ENCODE data around the gene RBFA.

Gene RBFA

DNA sequence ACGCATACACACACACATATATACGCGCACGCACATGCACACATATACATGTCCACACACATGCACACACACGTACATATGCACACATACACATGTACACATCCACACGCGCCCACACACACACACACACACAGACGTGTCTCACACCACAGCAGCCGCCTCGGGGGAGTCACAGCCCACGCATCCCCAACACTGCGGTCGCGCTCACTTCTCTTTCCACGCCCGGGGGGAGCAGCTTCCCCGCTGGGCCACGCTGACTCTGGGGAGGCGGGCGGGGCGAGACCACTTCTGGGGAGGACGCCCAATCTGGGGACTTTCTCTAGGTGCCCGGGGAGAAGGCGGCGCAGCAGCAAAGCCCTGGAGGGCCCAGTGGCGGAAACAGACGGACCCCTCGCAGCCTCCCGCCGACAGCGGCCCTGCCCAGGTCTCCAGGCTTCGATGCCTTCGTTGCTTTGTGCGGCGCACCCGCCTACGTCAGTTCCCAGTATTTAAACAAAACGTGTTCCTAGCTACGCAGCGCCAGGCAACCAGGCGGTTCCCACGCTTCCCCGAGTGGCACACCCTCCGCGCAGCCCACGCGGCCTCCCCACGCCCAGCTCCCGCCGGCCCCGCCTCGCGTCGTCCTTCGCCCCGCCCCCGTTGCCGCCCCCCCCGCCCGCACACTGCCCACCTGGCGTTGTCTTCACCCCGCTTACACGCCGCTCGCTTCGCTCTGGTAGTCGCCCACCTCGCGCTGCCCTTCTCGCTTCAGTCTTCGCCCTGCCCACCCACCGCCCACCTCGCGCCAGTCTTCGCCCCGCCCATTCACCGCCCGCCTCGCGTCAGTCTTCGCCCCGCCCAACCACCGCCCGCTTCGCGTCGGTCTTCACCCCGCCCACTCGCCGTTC, 810 bp upstream of the RBFA start:
- no peak for DNase-seq

DNA sequence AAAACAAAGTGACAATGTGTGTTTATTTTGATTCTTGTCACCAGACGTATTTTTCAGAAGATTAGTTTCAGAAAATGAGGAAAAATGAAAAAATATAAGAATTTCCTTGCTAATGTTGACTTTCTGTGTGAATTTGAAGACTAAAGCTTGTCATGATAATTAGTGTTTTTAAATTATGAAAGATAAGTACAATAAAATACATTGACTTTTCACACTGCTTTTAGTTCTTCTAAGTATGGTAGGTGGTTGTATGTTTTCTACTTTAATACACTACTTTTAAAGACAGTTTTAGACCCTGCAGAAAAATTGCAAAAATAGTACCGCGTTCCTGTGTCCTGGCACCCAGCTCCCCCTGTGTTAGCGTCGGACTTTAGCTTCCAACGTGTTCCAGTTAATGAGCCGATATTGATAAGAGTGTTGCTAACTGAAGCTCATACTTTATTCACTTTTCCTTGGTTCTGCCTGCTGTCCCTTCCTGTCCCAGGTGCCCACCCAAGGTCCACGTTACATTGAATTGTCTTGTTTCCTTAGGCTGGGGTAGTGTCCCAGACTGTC, 695 bp downstream of the RBFA start:
- DNase-seq: no peak

DNA sequence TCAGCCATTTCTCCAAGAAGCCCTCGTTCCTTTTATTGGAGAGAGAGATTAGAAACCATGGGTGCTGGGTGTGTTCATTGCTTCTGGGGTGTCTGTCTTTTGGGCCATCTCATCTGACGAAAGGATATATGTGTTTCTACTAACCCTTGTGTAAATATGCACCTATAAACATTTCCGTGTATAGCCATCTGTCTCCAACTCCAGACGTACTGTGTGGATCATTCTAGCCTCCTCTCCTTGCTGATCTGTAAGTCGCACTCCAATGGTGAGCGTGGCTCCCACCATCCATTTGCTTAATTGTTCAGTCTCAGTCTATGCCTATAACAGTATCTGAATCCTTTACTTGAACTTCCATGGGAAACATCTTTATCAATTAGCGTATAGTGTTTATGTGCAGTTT, 1.8 kb downstream of the RBFA start:
- no peak for DNase-seq

DNA sequence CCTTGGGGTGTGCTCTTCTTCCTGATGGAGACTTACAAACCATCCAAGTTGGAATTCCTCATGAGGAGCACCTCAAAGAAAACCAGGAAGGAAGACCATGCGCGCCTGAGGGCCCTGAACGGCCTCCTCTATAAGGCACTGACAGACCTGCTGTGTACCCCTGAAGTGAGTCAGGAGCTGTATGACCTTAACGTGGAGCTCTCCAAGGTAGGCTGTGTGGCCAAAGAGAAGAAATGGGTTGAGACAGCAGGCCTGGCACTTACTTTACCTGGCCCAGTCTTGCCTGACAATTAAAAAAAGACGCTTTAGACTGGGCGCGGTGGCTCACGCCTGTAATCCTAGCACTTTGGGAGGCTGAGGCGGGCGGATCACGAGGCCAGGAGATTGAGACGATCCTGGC, 3.1 kb downstream of the RBFA start:
- no peak for DNase-seq

DNA sequence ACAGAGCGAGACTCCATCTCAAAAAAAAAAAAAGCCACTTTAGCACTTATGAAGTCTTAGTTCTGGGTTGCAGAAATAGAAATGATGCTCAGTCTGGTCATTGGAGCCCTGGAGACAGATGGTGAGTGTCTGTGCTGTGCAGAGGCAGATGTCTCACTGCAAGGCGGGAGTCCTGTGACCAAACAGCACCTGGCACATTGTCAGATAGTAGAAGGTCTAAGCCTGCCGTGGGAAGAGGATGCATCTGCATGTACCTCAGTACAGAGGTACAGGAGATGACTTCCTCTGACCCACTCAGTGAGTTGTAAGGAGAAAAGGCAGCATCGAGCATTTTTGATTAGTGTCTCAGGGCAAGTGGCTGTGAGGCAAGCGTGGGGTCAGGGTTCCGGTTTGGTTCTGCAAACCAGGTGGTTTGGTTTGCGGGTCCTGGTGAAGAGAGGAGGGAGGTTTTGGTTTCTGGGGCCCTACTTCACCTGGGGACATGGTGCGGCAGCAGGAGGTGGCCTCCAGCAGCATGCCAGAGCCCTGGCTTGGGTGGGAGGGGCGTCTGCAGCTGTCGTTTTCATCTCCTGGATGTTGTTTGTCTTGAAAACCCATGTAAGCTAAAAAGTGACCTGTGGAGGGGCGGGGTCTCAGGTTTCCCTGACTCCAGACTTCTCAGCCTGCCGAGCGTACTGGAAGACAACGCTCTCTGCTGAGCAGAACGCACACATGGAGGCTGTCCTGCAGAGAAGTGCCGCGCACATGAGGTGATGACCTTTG, 3.8 kb downstream of the RBFA start:
- DNase-seq: no peak

DNA sequence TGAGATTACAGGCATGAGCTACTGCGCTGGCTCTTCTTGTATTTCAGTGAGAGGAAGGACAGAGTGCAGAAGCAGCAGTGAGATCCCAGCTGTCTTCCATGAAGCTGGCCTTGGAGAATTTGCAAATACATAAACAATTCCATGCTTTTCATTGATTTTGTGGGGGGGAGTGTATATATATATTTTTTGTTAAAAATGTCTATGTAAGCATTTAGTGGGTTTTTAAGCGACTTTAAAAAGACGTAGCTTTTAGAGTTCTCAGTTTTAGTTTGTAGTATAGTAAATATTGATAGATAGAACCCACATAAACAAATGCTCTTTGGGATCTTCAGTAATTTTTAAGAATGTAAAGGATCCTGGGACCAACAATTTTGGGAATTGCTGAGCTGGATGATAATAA, 6.3 kb downstream of the RBFA start:
- DNase-seq: no peak

DNA sequence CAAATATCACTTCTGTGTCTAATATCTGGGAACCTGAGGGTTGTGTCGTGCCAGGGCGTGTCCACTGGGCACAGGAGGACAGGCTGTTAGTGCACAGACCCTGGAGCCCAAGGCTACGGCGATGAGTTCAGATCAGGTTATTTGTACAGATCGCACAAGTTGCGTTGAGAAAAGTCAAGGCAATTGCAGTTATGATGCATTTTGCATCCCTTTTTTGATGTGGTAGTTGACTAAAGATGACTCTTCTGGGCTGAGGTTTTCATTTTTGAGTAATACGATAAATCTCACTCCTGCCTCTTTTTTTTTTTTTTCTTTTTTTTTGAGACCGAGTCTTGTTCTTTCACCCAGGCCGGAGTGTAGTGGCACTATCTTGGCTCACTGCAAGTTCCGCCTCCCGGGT, 7.2 kb downstream of the RBFA start:
- no peak for DNase-seq

DNA sequence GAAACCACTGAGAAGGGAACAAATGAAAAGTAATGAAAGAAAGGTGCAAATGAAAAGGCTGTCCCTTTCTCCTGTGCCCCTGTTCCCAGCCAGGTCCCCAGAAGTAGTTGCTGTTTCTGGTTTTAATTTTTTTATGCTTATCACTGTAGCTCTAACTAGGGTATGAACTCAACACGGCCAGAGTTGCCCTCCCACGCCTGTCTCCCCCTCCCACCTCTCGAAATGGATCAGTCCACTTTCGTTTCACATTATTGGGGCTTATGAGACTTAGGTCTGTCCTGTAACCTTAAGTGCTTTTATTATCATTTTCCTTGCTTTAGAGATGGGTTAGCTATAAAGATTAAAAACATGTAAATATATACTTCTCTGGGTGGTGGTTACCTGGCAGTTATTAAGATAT, 8.6 kb downstream of the RBFA start:
- no peak for DNase-seq

DNA sequence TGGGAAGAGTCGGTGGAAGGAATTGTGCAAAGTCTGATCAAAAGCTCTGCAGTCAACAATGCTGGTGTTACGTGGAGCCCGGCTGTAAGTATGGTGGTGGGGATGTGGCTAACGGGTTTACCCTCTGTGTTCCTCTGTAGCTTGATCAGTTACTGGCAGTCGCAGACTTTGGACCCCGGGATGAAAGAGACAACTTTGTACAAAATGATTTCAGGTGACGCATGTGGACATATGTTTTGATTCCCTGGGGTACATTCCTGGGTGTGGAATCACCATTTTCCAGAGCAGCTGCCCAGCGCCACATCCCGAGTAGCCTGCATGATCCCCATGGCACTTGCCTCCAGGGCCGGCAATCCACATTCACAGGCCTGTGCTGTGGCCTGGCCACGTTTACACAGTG, 9.8 kb downstream of the RBFA start:
- no peak for DNase-seq

DNA sequence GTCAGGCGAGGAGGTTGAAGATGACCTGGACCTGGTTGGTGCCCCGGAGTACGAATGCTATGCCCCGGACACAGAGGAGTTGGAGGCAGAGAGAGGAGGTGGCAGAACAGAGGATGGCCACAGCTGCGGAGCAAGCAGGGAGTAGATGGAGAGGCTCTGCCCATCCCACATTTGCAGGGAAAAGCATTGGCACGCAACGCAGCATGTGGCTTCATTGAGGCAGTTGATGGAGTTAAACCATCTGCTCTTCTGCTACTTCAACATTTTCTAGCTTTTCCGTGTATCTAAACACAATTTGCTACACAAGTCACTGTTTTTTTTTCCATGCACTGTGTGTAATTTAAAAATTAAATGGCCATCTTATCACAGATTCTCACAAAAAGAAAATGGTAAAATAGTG, 11.8 kb downstream of the RBFA start:
- no peak for DNase-seq

DNA sequence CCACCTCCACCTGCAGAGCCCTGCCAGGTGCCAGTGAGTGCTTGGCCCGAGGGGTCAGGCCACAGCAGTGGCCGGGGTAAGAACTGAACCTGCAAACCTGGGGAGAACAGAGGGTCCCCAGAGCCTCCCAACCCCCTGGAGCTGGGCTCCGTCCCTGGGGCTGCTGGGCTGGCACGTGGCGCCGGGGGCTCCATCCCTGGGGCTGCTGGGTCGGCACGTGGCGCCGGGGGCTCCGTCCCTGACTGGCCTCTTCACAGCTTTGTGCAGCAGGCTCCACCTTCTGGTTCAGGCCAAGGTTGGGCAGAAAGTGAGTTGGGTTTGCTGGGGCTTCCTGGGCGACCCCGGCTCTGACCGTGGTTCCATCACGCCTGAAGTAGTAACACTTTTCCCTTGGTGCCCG, 12.2 kb downstream of the RBFA start:
- no peak for DNase-seq

DNA sequence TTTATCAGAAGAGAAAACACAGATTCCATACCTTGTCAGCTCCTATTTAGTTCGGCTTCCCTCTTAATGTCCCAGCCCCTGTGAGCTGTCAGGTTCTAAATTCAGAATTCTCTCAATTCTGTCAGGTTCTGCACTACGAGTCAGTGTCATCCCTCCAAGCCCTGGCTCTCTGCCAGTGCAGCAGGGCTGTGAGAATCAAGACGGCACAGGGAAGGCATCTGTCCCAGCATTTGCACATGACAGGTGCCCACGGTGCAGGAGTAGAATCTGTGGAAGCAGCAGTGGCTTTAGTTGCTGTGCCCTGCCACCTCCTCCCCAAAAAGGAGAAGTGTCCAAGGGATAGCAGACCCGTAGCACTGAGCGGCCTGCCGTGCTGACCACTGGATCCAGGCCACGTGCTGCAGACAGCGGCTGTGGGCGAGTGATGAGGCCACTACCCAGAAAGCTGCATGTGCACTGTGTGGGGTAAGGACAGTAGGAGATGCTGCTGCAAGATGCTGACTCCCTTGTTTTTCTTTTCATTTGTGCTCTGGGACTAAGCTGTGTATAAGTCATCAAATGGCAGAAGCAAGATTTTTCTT, 12.8 kb downstream of the RBFA start:
- DNase-seq: peak in 1 of 2 experiments; percentile 11

DNA sequence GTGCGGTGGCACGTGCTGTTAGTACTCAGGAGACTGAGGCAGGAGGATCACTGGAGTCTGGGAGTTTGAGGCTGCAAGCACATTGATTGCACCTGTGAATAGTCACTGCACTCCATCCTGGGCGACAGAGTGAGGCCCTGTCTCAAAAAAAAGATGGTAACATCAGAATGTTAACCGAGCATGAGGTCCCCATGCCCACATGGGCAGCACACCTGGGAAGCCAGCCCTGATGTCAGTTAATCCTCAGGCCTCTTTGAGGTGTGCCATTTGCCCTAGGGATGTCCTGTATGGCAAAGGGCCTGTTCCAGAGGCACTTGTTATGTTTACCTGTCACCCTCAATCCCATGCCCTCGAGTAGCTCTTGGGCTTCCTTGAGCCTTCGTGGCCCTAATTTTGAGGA, 16.6 kb downstream of the RBFA start:
- DNase-seq: no peak

DNA sequence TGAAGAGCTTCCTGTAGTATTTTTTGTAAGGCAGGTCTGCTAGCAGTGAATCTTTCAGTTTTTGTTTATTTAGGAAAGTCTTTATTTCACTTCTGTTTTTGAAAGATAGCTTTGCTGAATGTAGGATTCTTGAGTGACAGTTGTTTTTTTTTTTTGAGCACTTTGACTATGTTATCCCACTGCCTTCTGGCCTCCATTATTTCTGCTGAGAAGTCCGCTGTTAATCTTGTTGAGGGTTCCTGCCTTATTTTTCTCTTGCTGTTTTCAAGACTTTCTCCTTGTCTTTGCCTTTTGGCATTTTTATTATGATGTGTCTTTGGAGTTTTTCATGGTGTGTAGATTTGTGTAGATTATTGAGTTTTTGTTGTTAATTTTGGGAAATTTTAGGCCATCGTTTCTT, 21.9 kb downstream of the RBFA start:
- no peak for DNase-seq

DNA sequence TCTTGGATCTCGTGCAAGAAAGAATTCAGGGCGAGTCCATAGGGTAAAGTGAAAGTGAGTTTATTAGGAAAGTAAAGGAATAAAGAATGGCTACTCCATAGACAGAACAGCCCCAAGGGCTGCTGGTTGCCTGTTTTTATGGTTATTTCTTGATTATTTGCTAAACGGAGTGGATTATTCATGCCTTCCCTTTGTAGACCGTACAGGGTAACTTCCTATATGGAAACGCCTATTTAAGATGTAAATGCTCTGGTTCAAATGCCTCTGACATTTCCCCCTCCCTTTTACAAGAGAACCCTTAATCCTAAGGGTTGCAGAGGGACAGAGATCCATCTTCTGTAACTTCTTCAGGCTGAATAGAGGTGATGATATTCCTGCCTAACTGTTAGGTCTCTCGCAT, 25.7 kb downstream of the RBFA start:
- DNase-seq: no peak

DNA sequence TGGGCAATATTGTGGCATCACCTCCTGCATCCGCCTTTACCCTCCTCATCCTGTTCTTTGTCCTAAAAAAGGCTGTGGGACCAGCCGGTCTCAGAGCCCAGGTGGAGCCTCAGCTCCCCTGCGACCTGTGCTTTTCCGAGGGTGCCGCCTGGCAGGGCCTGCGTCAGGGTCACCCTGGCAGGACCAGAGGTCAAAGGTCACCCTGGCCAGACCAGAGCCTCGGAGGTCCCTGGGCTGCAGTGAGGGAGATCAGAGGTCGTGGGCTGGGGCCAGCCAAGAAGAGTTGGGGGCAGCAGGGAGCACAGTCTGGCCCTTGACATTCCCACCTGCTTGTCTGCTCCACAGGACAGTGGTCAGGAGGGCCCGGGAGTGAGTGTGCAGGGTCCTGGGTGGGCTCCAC, 31.5 kb downstream of the RBFA start:
- no peak for DNase-seq

DNA sequence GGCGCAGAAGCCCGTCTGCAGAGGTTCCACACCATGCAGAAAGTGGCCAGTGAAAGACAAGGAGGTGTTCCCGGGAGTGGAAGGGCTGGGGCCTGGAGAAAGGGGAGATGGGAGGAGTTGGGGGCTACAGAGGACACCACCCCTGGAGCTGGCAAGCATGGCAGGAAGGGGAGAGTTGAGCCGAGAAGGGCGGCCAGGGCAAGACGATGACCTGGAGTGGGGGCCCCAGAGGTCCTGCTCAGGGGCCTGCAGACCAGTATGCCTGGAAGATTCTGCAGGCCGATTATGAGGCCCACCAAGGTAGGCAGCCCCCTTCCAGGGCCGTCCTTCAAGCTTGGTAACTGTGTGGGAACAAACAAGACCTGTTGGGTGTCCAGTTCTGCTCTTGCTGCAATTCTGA, 33.1 kb downstream of the RBFA start:
- no peak for DNase-seq

DNA sequence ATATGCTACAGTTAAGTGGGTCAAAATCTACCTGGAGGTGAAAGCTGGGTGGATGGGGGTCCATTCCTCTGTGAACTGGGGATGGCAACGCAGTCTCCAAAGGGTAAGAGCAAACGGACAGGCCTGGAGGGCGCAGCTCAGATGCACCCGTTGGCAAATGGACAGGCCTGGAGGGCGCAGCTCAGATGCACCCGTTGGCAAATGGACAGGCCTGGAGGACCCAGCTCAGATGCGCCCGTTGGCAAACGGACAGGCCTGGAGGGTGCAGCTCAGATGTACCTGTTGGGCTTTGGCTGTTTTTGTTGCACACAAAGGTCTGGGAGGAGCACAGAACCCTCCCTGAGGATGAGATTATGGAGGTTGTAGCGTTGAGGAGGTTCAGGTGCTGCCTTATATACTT, 33.7 kb downstream of the RBFA start:
- DNase-seq: no peak

DNA sequence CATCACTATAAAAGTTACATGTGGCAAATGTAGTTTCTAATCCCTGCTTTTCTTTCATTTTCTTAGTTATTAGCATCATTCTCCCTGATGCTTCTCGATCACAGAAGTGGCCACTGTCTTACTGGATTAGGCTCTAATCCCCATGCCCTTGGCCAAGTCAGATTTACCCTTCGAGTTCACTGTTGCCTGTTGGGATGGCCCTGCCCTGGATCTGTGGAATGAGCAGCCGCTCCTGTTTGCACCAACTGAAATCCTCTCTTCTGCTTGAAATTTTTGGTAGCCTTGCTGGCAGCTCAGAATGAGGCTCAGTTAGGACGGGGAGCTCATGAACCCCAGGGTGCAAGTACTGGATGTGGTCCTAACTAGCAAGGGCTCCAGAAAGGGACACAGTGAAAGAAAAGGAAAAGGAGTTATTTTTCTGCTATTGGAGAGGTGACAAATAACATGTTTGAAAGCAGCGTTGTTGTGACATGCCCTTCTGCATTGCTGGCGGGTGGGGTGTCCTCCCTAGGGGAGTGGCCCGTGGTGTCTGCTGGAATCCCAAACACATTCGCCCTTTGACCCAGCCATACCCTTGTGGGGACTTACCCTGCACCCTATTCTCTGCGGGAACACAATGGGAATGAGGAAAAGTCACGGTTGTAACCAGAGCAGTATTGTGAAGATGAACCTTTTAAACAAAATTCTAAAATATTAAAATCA, 34.5 kb downstream of the RBFA start:
- no peak for DNase-seq

DNA sequence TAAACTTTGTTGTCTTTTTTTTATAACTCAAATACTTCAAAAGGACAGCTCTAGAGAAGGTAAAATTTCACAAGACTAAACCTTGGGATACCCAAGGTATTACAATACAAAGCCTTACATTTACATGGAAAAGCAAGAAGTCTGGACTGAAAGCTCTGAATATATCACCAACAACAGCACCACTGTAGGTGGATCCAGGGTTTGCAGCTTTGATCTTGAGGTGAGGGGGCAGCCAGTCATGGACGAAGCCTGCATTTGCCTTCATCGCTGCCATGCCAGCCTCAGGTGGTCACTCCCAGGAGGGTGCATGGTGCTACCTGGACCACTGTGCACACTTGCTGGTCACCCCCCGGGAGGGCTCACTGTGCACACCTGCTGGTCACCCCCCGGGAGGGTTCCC, 36.6 kb downstream of the RBFA start:
- DNase-seq: no peak

DNA sequence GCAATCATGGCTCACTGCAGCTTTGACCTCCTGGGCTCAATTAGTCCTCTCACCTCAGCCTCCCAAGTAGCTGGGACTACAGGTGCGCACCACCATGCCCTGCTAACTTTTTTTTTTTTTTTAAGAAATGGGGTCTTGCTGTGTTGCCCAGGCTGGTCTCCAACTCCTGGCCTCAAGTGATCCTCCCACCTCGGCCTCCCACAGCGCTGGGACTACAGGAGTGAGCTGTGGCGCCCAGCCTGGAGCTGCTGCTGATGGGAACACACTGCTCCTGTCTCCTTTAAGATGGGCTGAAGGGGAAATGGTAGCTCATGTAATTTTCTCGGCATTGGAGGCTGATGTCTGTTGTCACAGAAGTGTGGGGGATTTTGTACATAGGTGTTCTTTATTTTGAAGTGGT, 39.9 kb downstream of the RBFA start:
- DNase-seq: no peak

DNA sequence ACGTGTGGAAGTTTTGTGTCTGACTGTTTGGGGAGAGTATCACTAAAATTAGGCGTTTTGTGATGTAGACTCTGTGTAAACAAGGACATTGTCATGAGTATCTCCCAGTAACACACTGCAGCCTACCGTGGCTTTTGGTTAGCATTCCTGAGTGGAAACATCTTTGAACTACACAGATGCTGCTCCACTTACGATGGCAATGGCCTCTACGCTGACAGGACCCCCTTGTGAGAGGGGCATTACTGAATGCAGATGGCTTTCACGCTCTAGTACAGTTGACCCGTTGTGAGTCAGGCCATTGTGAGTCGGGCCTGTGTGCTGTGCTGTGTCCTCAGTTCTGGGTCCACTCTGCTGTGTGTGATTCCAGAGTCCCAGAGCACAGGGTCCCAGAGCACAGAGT, 40.5 kb downstream of the RBFA start:
- DNase-seq: no peak

DNA sequence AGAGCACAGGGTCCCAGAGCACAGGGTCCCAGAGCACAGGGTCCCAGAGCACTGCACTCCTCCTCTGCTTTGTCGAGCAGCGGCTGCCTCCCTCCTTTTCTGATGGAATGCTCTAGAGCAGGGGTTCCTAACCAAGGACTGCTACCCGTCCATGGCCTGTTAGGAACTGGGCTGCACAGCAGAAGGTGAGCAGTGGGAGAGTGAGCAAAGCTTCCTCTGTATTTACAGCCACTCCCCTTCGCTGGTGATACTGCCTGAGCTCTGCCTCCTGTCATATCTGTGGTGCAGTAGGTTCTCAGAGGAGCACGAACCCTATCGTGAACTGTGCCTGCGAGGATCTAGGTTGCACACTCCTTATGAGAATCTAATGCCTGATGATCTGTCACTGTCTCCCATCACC, 41.7 kb downstream of the RBFA start:
- DNase-seq: no peak

All from cerebellar nuclear complex (tissue), 1 donor.